Endometrial microvascular endothelial cells (primary cell): ENCODE results near the gene ERO1B. TPM values are rescaled to one million over a fixed set of nuclear protein-coding genes. Genes with fewer than 3 reads are reported as not detected.

Experiments
- in situ Hi-C: cut with HindIII; loops from 2 replicates; pipeline ENCODE4 v1.10.0; 2017; ENCODE audit warnings: low sequenced_read_pairs, low pct_unique_long_range_greater_than_20kb; ENCODE audit errors: inconsistent ontology term
- total RNA-seq: library from RNA; depleted of rRNA; stranded (reverse); fragments of >200 nt; gene quantifications from one replicate; pipeline ENCODE4 v1.2.3, GENCODE V29; 2015; ENCODE audit errors: inconsistent ontology term

Gene ERO1B
- total RNA-seq, 1 donor from 2014 or later, result 0.65 TPM

DNA sequence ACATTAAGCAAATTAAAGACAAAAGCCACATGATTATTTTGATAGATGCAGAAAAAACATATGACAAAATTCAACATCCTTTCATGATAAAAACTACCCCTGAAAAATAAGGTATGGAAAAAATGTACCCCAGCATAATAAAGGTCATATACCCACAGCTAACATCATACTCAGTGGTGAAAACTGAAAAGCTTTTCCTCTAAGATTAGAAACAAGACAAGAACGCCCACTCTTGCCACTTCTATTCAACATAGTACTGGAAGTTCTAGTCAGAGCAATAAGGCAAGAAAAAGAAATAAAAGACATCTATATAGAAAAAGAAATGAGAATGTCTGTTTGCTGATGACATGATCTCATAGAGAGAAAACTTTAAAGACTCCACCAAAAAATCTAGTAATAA lies 20.7 kb downstream of the ERO1B start:
- in situ Hi-C loops, result no loop called here

DNA sequence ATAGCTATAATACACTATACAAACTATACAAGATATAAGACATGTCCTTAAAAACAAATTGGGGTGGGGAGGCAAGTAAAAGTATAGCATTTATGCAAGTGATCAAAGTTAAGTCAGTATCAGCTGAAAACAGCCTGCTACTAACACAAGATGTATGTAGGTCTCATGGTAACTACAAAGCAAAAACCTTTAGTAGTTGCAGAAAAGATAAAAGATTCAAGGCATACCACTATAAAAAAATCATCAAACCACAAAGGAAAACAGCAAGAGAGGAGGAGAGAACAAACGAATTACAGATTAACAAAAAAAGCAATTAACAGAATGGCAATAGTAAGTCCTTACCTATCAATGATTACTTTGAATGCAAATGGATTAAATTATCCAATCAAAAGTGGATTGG lies 22.7 kb downstream of the ERO1B start:
- in situ Hi-C loops, result no loop called here

DNA sequence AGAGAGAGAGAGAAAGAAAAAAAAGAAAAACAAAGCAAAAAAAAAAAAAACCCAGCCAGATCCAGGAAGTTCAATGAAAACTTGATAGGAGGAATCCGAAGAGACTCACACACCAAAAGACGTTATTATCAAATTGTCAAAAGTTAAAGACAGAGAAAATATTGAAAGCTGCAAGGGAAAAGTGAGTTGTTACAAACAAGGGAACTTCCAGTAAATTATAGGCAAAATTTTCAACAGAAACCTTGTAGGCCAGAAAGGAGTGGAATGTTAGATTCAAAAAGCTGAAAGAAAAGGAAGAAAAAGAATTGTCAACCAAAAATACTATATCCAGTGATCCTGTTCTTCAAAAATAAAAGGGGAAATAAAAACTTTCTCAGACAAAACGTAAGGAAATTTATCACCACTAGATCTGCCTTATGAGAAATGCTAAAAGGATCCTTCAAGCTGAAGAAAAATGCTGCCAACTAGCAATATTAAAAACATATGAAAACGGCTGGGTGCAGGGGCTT lies 23.6 kb downstream of the ERO1B start:
- in situ Hi-C loops, result no loop called here

DNA sequence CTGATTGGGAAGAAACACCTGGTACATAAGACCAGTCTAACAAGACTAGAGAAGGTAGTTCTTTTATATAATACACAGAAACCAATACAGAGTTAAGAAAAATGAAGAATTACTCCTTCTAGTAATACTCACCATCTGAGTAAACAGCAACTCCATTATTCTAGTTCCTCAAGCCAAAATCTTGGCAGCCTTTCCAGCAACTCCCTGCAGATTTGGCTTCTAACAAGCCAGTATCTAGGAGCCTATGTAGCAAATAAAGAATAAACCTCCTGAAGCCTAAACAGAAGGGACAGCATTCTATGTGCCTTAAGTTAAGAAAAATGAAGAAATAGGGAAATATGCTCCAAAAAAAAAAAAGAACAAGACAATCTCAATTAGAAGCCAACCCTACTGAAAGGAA lies 24.5 kb downstream of the ERO1B start:
- in situ Hi-C loops, result no loop called here

DNA sequence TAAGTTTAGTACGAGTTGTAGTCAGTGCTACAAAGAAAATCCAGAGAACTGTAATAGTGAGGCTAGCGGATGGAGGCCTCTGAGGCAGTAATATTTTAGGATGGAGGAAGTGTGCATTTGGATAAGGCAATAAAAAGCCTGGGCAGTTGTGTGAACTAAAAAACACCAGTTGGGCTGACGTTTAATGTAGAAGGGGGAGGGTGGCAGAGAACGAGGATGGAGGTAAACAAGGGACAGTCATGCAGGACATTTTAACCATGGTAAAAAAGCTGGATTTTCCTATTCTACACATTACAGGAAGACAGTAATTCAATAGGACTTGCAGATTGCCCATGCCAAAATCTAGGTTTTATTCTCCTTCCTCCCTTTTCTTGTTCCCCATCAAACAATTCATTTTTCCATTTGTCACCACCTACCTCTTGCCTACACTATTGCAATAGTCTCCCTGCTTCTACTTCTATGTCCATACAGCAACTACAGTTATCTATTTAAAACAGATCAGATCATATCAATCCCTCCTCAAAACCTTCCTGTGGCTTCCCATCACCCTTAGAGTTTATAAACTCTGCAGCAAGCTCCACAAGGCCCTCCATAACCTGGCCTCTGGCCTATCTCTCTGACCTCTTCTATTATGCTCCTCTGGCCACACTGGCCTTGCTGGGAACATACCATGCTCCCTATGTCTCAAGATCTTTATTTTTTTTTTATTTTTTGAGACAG lies 27.7 kb downstream of the ERO1B start:
- in situ Hi-C loops, result no loop called here

DNA sequence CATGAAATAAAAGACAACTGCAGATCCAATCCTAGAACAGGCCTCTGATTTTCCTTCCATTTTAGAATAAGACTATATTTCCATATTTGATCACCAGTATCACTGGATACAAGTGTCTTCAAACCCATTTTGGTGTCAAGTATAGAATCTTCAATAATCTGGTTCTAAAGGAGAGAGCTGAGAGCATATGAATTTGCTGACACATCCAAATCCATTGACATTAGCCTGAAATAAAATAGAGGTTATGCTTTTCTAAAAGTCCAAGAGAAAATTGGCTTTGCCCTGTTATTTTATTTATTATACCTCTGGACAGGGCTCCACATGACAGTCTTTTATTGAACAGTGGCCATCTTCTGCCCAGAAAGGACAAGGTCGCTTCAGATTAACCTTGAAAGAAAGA lies 28.6 kb downstream of the ERO1B start:
- in situ Hi-C loops, result no loop called here

DNA sequence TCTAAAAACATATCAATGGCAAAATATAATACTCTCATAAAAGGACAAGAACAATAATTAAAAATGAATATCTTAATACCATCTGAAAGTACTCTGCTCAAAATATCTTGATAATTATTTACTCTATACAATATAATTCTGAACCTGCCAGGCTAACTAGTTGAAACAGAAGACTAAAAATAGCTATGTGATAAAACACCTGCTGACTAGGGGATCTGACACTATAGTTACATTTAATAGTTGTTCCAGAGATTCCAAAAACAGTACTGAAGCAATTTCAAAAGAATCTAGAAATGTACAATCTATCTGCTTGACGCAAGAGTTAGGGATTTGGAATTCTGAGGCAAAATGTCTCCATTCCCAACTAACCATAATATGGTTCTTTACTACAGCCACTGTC lies 30.2 kb downstream of the ERO1B start:
- in situ Hi-C loops, result no loop called here

DNA sequence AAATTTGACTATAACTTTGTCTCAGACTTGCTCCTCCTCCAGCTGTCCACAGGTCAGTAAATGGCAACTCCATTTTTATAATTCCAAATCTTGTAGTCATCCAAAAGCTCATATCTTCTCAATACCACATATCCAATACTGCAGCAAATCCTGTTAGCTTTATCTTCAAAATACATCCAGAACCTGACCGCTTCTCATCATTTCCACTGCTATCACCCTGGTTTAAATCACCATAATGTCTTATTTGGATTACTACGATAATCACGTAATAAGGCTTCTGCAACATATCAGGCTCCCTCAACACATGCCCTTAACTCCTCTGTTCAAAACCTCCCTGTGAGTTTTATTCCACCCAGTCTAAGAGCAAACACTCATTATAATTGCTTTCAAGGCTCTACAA lies 34.5 kb downstream of the ERO1B start:
- in situ Hi-C loops, result no loop called here

DNA sequence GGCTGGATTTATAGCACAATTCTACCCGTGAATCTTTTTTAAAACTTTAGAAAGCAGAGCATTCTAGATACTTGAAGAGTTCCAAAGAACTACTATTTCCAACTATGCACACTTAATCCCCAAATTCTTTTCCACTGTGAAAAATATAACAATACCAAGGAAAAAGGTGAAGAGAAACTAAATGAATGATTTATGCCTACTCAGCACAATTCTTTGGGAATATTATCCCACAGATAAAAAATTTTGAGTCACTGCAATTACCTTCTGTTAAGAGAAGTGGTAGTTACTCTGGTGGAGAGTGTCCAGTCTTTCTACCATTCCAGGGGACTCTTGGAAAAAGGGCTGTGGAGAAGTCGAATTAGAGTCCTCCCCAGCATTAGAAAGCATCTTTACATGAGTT lies 39.2 kb downstream of the ERO1B start:
- in situ Hi-C loops, result no loop called here

DNA sequence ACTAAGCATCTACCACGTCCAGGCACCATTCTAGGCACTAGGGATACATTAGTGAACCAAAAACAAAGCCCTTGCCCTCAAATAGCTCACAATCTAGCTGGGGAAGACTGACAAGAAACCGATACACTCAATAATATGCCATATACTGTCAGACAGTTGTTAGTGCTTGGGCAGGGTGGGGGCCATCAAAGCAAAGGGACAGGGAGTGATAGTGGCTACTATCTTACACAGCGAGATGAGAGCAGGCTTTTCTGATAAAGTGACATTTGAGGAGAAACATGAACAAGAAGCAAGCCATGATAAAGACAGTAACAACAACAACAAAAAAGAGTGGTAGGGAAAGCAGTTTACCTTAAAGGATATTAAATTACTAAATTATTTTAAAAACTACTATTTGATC lies 41.1 kb downstream of the ERO1B start:
- in situ Hi-C loops, result no loop called here

DNA sequence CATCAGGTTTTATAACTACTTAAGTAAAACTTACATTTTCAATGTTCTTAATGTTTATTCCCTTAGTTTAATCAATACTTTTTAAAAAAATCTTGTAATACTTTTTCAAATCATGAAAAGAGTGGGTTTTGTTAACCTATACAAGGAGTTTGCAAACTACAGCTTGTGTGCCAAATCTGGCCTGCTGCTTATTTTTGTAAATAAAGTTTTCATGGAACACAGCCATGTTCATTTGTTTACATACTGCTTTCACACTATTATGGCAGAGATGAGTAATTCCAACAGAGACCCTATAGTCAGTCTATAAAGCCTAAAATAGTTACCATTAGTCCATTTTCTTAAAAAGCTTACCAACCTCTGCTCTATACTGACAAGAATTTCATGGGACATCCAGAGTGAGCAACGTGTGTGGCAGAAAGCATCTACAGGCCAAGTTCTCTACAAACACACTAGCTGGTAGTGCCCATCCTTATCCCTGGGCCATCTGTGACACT lies 42.6 kb downstream of the ERO1B start:
- in situ Hi-C loops, result no loop called here

DNA sequence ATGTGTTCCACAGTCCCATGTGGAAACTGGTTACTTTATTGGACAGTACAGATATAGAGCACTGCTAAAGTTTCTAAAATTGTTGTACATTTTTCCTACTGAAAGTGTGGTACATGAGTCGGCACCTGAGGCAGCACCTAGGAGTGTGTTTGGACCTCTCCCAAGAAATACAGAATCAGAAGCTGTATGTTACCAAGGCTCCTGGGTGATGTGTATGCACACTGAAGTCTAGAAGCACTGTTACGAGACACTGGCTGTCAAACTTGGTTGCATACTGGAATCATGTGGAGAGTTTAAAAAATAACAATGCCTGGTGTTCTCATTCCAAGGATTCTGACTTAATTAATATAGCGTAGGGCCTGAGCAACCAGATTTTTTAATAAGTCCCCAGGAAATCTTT lies 46.6 kb downstream of the ERO1B start:
- in situ Hi-C loops, result no loop called here

DNA sequence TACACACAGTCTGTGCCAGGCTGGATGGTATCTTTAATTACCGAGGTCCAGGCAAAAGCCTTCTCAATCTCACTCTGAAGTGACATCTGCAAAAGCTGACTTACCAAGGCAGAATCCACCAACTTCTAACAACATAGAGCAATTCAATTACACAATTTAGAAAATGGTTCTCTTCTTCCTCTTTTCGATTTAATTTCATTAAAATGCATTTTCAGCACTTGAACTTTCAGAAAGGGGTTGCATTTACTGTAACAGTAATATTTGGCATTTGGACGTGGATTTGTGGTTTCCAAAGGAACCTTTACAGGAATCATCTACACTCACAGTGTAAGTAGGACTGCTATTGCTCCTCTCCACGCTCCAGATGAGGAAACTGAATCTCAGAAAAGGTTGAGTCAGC lies 53.3 kb downstream of the ERO1B start:
- in situ Hi-C loops, result no loop called here

DNA sequence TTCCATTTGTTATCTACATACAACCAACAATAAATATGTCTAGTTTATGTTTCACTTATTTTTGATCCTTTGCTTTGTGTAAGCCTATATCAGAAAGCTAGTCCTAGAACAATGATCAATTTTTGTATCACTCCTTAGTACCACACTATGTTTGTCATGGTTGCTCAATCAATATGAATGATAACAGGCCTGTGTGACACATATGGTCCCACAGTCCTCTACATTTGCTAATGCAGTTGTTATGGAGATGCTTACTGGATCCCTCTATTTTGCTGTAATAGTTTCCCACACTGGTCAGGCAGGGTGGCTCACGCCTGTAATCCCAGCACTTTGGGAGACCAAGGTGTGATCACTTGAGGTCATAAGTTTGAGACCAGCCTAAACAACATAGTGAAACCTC lies 59.1 kb downstream of the ERO1B start:
- in situ Hi-C loops, result no loop called here

DNA sequence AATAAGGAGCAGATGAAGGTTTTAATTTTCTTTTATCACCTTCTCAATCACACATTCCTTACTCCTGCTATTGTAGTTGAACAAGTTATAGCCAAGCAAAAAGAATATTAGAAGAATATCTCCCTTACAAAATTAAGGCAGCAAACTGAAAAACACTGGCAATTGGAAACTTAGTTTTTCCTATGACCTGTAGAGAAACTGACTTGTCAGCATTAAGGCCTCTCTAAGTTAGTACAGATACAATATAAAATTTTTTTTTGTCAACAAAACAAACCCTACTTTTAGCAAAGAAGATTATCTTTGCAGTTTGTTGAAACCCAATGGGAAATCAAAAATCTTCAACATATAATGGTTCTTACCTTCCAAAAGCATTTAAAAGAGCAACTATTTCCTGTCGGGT lies 61.3 kb downstream of the ERO1B start:
- in situ Hi-C loops, result no loop called here

DNA sequence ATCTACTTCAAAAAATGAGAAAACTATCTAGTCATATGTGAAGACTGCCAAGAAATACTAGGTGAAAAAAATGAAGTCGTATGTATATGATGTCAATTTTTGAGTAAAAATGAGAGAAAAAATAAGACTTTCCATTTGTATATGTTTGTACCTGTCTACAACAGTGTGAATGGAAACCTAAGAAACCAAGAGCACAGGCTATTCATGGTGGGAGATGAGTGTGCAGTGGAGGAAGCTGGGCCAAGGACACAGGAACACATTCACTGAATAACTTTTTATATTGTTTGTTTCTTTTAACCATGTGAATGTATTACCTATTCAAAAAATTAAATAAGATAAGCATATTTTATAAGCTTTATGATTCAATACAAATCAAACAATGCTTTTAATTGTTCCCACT lies 67.0 kb downstream of the ERO1B start:
- in situ Hi-C loops, result no loop called here

DNA sequence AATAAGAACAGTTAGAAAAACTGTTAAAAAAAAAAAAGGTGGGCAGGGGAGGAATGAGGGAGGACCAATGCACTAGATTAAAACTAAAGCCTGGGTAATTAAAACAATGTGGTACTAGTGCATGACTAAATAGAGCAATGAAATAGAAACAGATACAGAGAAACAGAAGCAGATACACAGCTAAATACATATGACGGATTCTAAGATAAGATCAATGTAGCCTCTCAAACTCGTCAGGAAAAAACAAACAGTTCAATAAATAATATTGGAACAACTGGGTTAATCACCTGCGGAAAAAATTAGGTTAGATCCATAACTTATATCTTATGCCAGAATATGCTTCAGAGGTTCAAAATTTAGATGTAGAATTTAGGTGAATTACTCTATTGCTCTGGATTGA lies 68.2 kb downstream of the ERO1B start:
- in situ Hi-C loops, result no loop called here

DNA sequence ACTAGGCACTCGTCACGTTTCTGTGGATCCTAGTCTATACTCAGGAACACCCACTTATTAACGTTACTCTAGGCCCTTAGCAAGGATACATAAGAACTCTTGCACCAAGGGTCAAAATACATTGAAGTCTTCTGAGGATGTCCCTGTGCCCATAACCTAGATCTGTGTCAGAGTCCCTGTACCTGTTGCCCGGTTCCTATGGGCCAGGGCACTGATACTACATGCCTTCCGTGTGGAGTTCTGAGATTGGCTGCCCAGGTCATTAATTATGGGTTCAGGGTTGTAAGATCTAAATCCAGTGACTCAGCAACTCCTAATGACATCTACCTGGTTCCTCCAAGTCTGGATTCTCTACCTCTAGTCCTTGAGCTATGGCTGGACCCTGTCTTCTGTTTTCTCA lies 69.9 kb downstream of the ERO1B start:
- in situ Hi-C loops, result no loop called here

DNA sequence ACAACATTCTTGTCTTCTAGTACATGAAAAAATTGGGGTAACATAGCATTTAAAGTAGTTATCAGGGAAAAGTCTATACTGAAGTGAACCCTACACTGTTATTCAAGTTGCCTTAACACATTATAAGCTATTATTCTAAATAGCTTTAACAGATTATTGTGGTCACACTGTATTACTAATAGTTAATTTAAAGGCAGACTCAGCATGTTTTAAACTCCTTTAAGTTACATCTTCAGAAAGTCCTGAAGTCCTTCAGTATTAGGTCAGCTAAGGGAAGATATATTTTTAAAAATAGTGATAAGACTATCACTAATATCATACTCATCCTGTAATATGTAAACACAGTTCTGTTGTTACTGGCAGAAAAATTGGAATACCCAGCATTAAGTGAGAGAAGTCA lies 72.0 kb downstream of the ERO1B start:
- in situ Hi-C loops, result no loop called here

DNA sequence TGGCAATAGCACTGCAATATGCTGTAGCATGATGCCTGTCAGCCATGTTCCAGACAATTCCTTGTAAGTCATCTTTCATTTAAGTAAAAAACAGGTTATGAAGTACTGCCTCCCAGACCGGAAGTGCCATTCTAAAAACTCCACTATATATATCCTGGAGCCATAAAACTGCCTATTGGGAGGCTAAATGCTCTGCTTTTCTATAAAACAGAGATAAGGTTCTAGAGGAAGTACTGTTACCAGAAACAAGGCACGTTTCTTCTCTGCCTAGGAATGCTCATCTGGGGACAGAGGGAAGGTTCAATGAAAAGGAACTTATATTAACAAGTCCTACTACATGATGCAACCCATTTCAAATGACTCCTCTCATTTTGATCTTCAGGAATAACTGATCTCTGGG lies 72.6 kb downstream of the ERO1B start:
- in situ Hi-C loops, result no loop called here

DNA sequence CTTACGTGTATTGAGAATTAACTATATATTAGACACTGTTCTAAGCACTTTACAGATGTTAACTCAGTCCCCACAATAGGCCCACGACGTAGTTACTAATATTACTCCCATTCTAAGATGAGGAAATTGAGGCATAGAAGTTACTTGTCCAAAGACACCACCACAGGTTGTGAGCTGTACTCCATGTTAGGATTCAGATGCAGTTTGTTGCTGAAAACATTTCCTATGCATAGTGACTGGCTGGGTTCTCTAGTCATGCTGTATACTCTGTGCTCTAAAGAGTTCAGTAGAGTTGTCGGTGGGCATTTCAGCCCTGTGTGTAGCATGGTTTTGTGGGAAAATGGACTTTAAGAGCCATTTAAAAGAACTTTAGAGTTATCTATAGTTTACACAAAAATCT lies 74.2 kb downstream of the ERO1B start:
- in situ Hi-C loops, result no loop called here
